ENCODE data around the gene ANGPTL4. TPM values are rescaled to one million over a fixed set of nuclear protein-coding genes. Genes with fewer than 3 reads are reported as not detected.

The ANGPTL4 gene
- total and polyA plus RNA-seq, 4 donors = 10.1 to 45.1 (median 29.7) TPM

DNA sequence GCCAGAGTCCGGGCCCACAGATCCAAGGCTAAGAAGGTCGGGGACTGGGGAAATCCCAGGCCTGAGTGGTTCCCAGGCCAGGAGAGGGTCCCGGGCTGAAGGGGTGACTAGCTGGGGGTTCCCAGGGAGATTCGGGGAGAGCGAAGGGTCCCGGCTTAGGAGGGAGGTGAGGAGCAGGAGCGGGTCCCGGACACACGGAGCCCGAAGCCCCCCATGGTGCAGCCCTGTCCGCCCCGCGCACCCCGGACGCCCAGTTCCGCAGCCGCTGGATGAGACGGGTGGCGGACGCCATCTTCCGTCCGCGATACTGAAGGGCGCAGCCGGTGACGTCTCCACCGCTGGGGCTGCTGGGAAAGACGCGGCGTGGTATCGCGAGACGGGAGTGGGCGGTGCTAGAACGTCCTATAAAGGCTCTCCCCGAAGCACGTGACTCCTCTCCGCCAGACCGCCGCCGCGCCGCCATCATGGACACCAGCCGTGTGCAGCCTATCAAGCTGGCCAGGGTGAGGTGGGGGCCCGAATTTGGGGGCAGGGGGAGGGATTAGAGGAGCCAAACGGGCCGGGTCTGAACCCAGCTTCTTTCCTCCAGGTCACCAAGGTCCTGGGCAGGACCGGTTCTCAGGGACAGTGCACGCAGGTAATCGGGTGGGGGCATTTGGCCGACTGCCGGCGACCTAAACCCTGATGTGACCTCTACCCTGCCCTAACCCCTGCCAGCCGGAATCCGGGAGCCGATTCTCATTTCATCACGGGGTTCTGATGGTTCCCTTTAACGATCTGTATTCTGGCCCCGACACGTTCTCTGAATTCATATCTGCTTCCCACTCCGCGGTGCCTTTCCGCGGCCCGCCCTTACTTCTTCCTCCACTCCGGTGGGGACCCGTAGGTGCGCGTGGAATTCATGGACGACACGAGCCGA, 42.6 kb upstream of the ANGPTL4 start, which contains the start of the genes NDUFA7 and RPS28:
NDUFA7 (minus strand) TSS at position 309 of the 919 bp plus-strand sequence; CDS start at position 292, 17 bp downstream.
RPS28 (plus strand) TSS at position 430 of the 919 bp plus-strand sequence; CDS start at position 465, 35 bp downstream.
- Histone ChIP-seq H3K9me3 (ENCODE audit: control insufficient read depth, low read length) (no peaks in the 10 kb centered on the region), H3K27ac (ENCODE audit: low read depth in 1 of 2, low read length in 2 of 2) (peak within 1 kb of the TSS; percentile 17 to 58), H3K4me3 (ENCODE audit: low read length in 2 of 2) (peak within 1 kb of the TSS; percentile 80 to 83), H3K36me3 (ENCODE audit: control insufficient read depth in 1 of 2, insufficient read depth in 2 of 2, low read length in 1 of 2) (no peaks in the 10 kb centered on the region), H3K4me1 (ENCODE audit: control insufficient read depth in 1 of 2, insufficient read depth in 2 of 2, low read length in 2 of 2) (no peaks in the 10 kb centered on the region), H3K27me3 (ENCODE audit: control insufficient read depth in 1 of 2, insufficient read depth in 2 of 2, low read length in 1 of 2) (no peaks in the 10 kb centered on the region)
- DNase-seq (peak; percentile 98 to 99), ATAC-seq (ENCODE audit: low FRiP score) (peak; percentile 98)
- WGBS, 2 donors = 0 to 1% methylated on average over 72 of the region's 72 CpGs
- intact Hi-C loops (cut with DNase I) = no loop called here

DNA sequence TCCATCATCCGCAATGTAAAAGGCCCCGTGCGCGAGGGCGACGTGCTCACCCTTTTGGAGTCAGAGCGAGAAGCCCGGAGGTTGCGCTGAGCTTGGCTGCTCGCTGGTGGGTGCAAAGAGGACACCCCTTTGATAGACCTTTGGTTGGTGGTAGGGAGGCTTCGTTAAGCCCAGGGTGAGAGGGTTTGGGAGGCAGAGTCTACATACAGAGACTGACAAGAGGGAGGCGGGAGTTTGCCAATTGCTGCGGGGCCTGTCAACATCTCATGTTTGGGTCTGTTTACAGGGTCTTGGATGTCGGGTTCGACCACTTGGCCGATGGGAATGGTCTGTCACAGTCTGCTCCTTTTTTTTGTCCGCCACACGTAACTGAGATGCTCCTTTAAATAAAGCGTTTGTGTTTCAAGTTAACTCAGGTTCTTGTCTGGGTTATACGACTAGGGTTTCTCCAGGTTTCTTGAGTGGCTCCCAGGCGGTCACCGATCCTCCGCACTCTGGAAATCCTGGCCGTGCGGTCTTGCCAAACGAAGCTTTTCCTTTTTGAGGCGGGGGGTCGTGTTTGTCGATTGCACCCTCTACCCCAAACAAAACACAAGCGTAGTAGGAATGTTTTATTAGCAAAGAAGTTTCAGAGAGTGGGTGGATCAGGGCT, 41.8 kb upstream of the ANGPTL4 start:
- H3K27me3 ChIP-seq (ENCODE audit: control insufficient read depth in 1 of 2, insufficient read depth in 2 of 2, low read length in 1 of 2) = no peaks in the 10 kb centered on the region
- ATAC-seq (ENCODE audit: low FRiP score) (no peak), DNase-seq (no peak)
- H3K9me3 ChIP-seq (ENCODE audit: control insufficient read depth, low read length) = peaks cover 2% of the 10 kb centered on the region
- no peaks in the 10 kb centered on the region for H3K4me1 ChIP-seq (ENCODE audit: control insufficient read depth in 1 of 2, insufficient read depth in 2 of 2, low read length in 2 of 2)
- H3K4me3 ChIP-seq (ENCODE audit: low read length in 2 of 2) = peak overlapping the region; percentile 79 to 83
- 22 to 24% methylated on average over 30 of the region's 30 CpGs for WGBS, 2 donors
- no peak overlapping the region for H3K27ac ChIP-seq (ENCODE audit: low read depth in 1 of 2, low read length in 2 of 2)
- H3K36me3 ChIP-seq (ENCODE audit: control insufficient read depth in 1 of 2, insufficient read depth in 2 of 2, low read length in 1 of 2) = no peaks in the 10 kb centered on the region
- intact Hi-C loops (cut with DNase I) = no loop called here

- DNase-seq (no peak), ATAC-seq (ENCODE audit: low FRiP score) (no peak)
- H3K9me3 ChIP-seq (ENCODE audit: control insufficient read depth, low read length) = peaks cover 2% of the 10 kb centered on the region
- H3K4me1 ChIP-seq (ENCODE audit: control insufficient read depth in 1 of 2, insufficient read depth in 2 of 2, low read length in 2 of 2) = no peaks in the 10 kb centered on the region
- H3K27ac ChIP-seq (ENCODE audit: low read depth in 1 of 2, low read length in 2 of 2) = no peak overlapping the region
- H3K4me3 ChIP-seq (ENCODE audit: low read length in 2 of 2) = no peak overlapping the region
- intact Hi-C loops (cut with DNase I) = no loop called here
- WGBS, 2 donors = 74 to 81% methylated on average over 7 of the region's 7 CpGs
- H3K36me3 ChIP-seq (ENCODE audit: control insufficient read depth in 1 of 2, insufficient read depth in 2 of 2, low read length in 1 of 2) = no peaks in the 10 kb centered on the region
- H3K27me3 ChIP-seq (ENCODE audit: control insufficient read depth in 1 of 2, insufficient read depth in 2 of 2, low read length in 1 of 2) = no peaks in the 10 kb centered on the region
Observed at GRCh38 chr19:8322638-8322997, 41.3 kb upstream of the ANGPTL4 start.

- H3K36me3 ChIP-seq (ENCODE audit: control insufficient read depth in 1 of 2, insufficient read depth in 2 of 2, low read length in 1 of 2) = no peaks in the 10 kb centered on the region
Observed at GRCh38 chr19:8323781-8324185, 40.2 kb upstream of the ANGPTL4 start.

GRCh38 chr19:8324186-8325050, 39.5 kb upstream of the ANGPTL4 start:
- no peaks in the 10 kb centered on the region for H3K36me3 ChIP-seq (ENCODE audit: control insufficient read depth in 1 of 2, insufficient read depth in 2 of 2, low read length in 1 of 2)
- H3K27me3 ChIP-seq (ENCODE audit: control insufficient read depth in 1 of 2, insufficient read depth in 2 of 2, low read length in 1 of 2) = no peaks in the 10 kb centered on the region
- ATAC-seq (ENCODE audit: low FRiP score) (no peak), DNase-seq (peak in 1 of 2 donors; percentile 45)
- H3K9me3 ChIP-seq (ENCODE audit: control insufficient read depth, low read length) = peaks cover 2% of the 10 kb centered on the region
- no peak overlapping the region for H3K27ac ChIP-seq (ENCODE audit: low read depth in 1 of 2, low read length in 2 of 2)
- 69 to 78% methylated on average over 17 of the region's 17 CpGs for WGBS, 2 donors
- no peak overlapping the region for H3K4me3 ChIP-seq (ENCODE audit: low read length in 2 of 2)
- no peaks in the 10 kb centered on the region for H3K4me1 ChIP-seq (ENCODE audit: control insufficient read depth in 1 of 2, insufficient read depth in 2 of 2, low read length in 2 of 2)
- intact Hi-C loops (cut with DNase I) = no loop called here

More at GRCh38 chr19:8323781-8324185, 40.2 kb upstream of the ANGPTL4 start:
- H3K4me3 ChIP-seq (ENCODE audit: low read length in 2 of 2) = no peak overlapping the region
- intact Hi-C loops (cut with DNase I) = no loop called here
- H3K27ac ChIP-seq (ENCODE audit: low read depth in 1 of 2, low read length in 2 of 2) = no peak overlapping the region
- no peaks in the 10 kb centered on the region for H3K27me3 ChIP-seq (ENCODE audit: control insufficient read depth in 1 of 2, insufficient read depth in 2 of 2, low read length in 1 of 2)
- WGBS, 2 donors = 92% methylated on average over 1 of the region's 1 CpG
- ATAC-seq (ENCODE audit: low FRiP score) (no peak), DNase-seq (no peak)
- no peaks in the 10 kb centered on the region for H3K4me1 ChIP-seq (ENCODE audit: control insufficient read depth in 1 of 2, insufficient read depth in 2 of 2, low read length in 2 of 2)
- peaks cover 2% of the 10 kb centered on the region for H3K9me3 ChIP-seq (ENCODE audit: control insufficient read depth, low read length)

DNA sequence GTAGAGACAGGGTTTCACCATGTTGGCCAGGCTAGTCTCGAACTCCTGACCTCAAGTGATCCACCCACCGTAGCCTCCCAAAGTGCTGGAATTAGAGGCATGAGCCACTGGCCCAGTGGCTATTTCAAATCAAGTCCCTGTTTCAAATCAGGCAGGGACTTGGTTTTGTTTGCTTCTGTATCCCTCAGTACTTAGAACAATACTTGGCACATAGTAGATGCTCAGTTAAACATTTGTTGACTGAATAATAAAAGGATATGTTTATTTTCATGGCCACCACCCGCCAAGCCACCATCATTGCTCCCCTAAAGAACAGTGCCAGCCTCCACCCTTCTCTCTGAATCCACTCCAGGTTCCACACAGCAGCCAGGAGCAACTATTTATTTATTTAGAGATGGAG, 38.5 kb upstream of the ANGPTL4 start:
- WGBS, 2 donors = 90 to 93% methylated on average over 3 of the region's 3 CpGs
- intact Hi-C loops (cut with DNase I) = no loop called here
- no peak overlapping the region for H3K4me3 ChIP-seq (ENCODE audit: low read length in 2 of 2)
- DNase-seq (no peak), ATAC-seq (ENCODE audit: low FRiP score) (no peak)
- H3K9me3 ChIP-seq (ENCODE audit: control insufficient read depth, low read length) = peaks cover 2% of the 10 kb centered on the region
- H3K27me3 ChIP-seq (ENCODE audit: control insufficient read depth in 1 of 2, insufficient read depth in 2 of 2, low read length in 1 of 2) = no peaks in the 10 kb centered on the region
- H3K4me1 ChIP-seq (ENCODE audit: control insufficient read depth in 1 of 2, insufficient read depth in 2 of 2, low read length in 2 of 2) = no peaks in the 10 kb centered on the region
- no peak overlapping the region for H3K27ac ChIP-seq (ENCODE audit: low read depth in 1 of 2, low read length in 2 of 2)
- H3K36me3 ChIP-seq (ENCODE audit: control insufficient read depth in 1 of 2, insufficient read depth in 2 of 2, low read length in 1 of 2) = no peaks in the 10 kb centered on the region

DNA sequence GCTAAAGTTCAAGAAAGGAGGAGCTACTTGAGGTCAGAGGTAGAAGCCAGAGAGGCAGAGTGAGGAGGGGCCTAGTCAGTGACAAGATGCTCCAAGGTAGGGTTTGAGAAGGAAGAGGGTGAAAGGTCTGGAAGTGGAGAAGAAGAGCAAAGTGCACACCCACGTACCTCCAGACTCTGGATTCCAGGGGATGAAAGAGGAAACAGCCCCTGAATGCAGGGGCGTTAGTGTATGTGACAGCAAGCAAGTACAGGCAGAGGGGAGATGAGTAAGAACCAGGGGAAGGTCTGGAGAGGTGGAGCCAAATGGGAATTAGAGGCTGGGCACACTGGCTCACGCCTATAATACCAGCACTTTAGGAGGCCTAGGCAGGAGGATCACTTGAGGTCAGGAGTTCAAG, 34.0 kb upstream of the ANGPTL4 start:
- ATAC-seq (ENCODE audit: low FRiP score) = no peak

DNA sequence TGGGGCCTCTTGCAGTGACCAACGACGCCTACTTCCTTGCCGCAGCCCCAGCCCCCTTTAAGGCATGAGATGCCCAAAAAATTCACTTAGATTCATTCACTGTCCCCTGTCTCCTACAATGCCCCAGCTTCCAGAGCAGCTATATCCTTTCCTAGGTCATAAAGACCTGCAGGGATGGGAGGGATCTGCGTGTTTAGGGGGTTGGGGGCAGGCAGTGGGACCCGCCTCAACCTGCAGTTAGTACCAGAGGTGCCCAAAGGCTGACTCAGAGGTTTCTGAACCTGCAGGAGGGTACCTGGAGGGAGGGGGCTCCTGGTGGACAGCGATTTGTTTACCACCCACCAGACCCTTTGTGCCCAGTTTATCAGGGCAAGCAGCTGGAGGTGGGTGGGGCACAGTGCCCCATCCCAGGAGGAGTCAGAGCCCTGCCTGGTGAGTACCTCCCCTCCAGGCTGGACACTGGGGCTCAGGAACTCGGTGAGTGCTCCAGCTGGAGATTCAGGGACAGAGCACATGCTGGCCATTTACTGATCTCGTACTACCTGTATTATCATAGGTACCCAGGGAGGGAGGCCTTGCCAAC, 32.6 kb upstream of the ANGPTL4 start:
- no peak overlapping the region for H3K4me3 ChIP-seq (ENCODE audit: low read length in 2 of 2)
- 79 to 91% methylated on average over 8 of the region's 8 CpGs for WGBS, 2 donors
- DNase-seq (no peak), ATAC-seq (ENCODE audit: low FRiP score) (no peak)
- H3K27ac ChIP-seq (ENCODE audit: low read depth in 1 of 2, low read length in 2 of 2) = no peak overlapping the region
- peaks cover 2% of the 10 kb centered on the region for H3K9me3 ChIP-seq (ENCODE audit: control insufficient read depth, low read length)
- no peaks in the 10 kb centered on the region for H3K4me1 ChIP-seq (ENCODE audit: control insufficient read depth in 1 of 2, insufficient read depth in 2 of 2, low read length in 2 of 2)
- no peaks in the 10 kb centered on the region for H3K36me3 ChIP-seq (ENCODE audit: control insufficient read depth in 1 of 2, insufficient read depth in 2 of 2, low read length in 1 of 2)
- intact Hi-C loops (cut with DNase I) = no loop called here
- no peaks in the 10 kb centered on the region for H3K27me3 ChIP-seq (ENCODE audit: control insufficient read depth in 1 of 2, insufficient read depth in 2 of 2, low read length in 1 of 2)

More for the DNA sequence above, 34.0 kb upstream of the ANGPTL4 start:
- Histone ChIP-seq H3K36me3 (ENCODE audit: control insufficient read depth in 1 of 2, insufficient read depth in 2 of 2, low read length in 1 of 2) (no peaks in the 10 kb centered on the region), H3K27ac (ENCODE audit: low read depth in 1 of 2, low read length in 2 of 2) (no peak overlapping the region), H3K4me3 (ENCODE audit: low read length in 2 of 2) (no peak overlapping the region), H3K4me1 (ENCODE audit: control insufficient read depth in 1 of 2, insufficient read depth in 2 of 2, low read length in 2 of 2) (no peaks in the 10 kb centered on the region), H3K9me3 (ENCODE audit: control insufficient read depth, low read length) (peaks cover 2% of the 10 kb centered on the region), H3K27me3 (ENCODE audit: control insufficient read depth in 1 of 2, insufficient read depth in 2 of 2, low read length in 1 of 2) (no peaks in the 10 kb centered on the region)
- 61 to 90% methylated on average over 3 of the region's 3 CpGs for WGBS, 2 donors
- intact Hi-C loops (cut with DNase I) = no loop called here
- no peak for DNase-seq
